Iris pigment epithelial cell (primary cell): ENCODE measurements around the gene ATP1A3.

Source experiments
- DNase-seq: peaks from one replicate; pipeline ENCODE4 v3.0.0-alpha.2; 2011; ENCODE audit warnings: low read depth

Gene ATP1A3

GRCh38 chr19:41928754-41929535 is 65.1 kb downstream of the ATP1A3 start:
- no peak for DNase-seq

DNA sequence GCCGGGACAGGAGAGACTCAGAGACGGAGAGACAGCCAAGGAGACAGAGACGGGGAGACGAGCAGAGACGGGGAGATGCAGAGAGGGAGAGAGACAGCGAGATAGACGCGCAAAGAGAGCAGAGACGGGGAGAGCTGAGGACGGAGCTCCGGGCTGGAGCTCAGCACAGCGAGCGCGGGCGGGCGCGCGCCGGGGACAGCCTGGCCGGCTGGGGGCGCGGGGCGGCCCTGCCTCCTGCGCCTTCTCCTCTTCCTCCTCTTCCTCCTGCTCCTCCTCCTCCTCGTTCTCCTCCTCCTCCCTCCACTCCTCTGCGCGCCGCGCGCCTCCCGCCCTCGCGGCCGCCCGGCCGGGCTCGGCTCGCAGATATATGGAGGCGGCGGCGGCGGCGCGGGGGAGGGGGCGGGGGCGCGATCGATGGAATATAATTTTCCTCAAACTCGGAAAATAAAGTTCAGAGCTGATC is 65.8 kb downstream of the ATP1A3 start, which contains the start of gene ERFL:
ERFL (minus strand) TSS at position 229 of the 463 bp plus-strand sequence. CDS start 15,530 bp downstream, outside the sequence.
- no peak for DNase-seq

GRCh38 chr19:41927497-41928192 is 66.4 kb downstream of the ATP1A3 start:
- DNase-seq: no peak

- no peak for DNase-seq
These were observed 67.1 kb downstream of the ATP1A3 start for GRCh38 chr19:41926763-41927496.

DNA sequence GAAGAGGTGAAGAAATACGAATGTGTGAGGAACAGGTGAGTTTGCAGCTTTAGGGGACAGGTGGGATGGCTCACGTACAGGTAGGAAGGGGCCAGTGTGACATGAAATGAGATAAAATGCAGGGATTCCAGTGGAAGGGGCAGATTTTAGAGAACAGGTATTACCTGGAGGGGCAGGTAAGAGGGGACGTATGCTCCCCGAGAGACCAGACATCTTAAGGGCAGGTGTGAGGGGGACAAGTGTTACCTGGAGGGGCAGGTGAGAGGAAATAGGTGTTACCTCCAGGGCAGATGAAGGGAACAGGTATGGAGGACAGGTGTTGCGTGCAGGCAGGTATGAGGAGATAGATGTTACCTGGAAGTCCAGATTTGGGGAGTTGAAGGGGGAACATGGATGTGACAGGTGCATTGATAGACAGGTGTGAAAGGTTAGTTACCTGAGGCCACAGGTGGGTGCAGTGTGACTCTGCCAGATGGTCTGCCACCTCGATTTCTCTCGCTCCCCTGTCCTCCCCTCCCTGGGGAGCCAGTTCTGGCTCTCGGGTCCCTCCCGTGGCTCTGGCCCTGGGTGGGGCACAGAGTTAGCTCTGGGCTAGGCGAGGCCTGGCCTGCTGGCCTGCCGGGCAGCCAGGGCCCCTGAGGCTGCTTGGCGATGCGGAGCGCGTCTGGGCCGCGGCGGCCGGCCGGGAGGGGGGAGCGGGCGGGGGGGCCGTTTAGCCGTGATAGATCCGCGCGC is 67.8 kb downstream of the ATP1A3 start:
- no peak for DNase-seq

DNA sequence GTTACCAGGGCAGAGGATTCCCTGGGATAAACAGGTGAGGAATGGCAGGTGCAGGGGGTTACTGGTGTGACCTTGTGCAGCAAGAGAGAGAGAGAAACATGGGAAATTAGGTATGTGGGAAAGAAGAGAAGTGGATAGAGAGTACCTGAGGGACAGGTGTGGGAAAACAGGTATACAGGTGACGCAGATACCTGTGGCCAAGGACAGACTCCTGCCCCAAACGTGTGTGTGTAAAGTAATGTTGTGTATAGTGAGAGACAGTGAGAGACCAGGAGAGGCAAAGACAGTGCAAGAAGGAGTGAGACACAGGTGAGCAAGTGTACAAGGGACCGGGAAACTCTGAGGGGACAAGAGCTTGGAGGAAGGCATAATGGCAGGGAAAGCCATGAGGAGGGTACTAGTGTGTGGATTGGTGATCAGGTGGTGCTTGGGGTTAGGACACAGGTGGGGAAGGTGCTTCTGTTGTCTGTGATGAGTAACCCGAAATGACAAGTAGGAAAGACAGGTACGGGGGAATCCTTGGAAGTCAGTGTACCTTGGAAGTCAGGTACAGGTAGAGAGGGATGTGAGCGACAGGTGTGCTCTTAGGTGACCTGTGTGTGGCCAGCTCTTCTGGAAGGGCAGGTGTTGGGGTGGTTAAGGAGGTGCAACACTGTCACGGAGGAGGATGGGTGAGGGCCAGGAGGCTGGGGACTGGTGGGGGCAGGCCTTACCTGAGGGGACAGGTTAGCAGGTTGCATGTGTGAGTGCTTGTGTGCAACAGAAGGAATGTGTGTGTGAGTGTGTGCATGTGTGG is 68.6 kb downstream of the ATP1A3 start:
- DNase-seq: no peak

- DNase-seq: no peak
These were observed 69.6 kb downstream of the ATP1A3 start for GRCh38 chr19:41924151-41925145.

GRCh38 chr19:41923045-41923788 is 70.8 kb downstream of the ATP1A3 start:
- no peak for DNase-seq

GRCh38 chr19:41922585-41922984 is 71.4 kb downstream of the ATP1A3 start:
- DNase-seq: no peak

- no peak for DNase-seq
These were observed 72.2 kb downstream of the ATP1A3 start for GRCh38 chr19:41921577-41922576.

GRCh38 chr19:41920882-41921576 is 73.0 kb downstream of the ATP1A3 start:
- DNase-seq: no peak

GRCh38 chr19:41919948-41920712 is 73.9 kb downstream of the ATP1A3 start:
- DNase-seq: no peak

GRCh38 chr19:41918653-41919244 is 75.3 kb downstream of the ATP1A3 start:
- peak; percentile 39 for DNase-seq

DNA sequence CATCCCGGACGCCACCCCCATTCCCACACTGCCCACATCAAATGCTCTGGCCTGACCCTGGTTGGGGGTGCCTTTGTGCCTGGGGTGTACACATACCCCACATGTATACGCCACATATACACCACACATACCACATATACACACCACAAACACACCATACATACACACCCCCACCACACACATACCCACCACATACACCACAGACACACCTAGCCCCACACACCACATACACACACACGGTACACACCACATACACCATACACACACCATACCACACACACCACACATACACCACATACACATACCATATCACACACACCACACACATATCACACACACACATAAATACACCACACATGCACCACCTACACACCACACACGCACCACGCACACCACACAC is 75.9 kb downstream of the ATP1A3 start:
- DNase-seq: no peak

DNA sequence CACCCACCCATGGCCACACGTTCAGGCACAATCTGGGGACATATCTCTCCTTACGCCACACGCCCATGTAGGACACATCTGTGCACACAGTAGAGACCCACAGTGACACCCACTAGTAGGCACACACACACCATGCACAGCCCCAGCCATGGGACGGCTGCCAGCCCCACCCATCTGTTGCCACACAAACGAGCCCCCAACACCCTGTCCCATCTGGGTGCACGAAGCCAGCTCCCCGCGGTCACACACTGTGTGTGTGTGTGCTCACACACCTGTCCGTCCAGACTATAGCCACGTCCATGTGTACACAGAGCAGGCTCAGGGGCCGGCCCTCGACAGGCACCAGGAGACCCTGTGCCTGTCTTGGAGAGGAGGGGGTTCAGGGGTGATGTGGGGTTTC is 76.4 kb downstream of the ATP1A3 start:
- no peak for DNase-seq
